ENCODE results near the gene EDC3. TPM values are rescaled to one million over a fixed set of nuclear protein-coding genes. Genes with fewer than 3 reads are reported as not detected.

EDC3 gene
- total RNA-seq, 1 experiment from 2014 or later, result 62.0 TPM

- no peaks in the 10 kb centered on the region for H3K4me1 Mint-ChIP-seq (ENCODE audit: low read depth, unreplicated experiment)
- Histone ChIP-seq H3K9me3 (no peaks in the 10 kb centered on the region), H3K27me3 (replicated peaks; ENCODE audit: control insufficient read depth, insufficient read depth, low read length) (no peaks in the 10 kb centered on the region), H3K36me3 (ENCODE audit: control insufficient read depth, insufficient read depth, low read length) (no peaks in the 10 kb centered on the region), H3K4me1 (peaks cover 9% of the 10 kb centered on the region; the same call in 1 of the 2 replicates), H3K4me3 (ENCODE audit: low read depth, low read length) (peak overlapping the region; percentile 94)
- no peaks in the 10 kb centered on the region for H3K27me3 Mint-ChIP-seq (ENCODE audit: insufficient read depth, unreplicated experiment)
- peak overlapping the region; percentile 86 for H3K4me3 Mint-ChIP-seq (ENCODE audit: unreplicated experiment)
- intact Hi-C loops (cut with micrococcal nuclease; ENCODE audit: unreplicated experiment), result loop anchor here (2.0 to 5.0 kb wide), 3 partner anchors 16 to 243 kb away; partner anchors contain the start of gene ARID3B
- CTCF ChIA-PET, result interaction anchor here (1.2 to 1.3 kb wide), 2 partner anchors 16 to 17 kb away, joined by 4 to 5 read pairs; no protein-coding TSS in a partner anchor
- H3K36me3 Mint-ChIP-seq (ENCODE audit: insufficient read depth, unreplicated experiment), result peaks cover 24% of the 10 kb centered on the region
- peak overlapping the region; percentile 82 for H3K27ac Mint-ChIP-seq (ENCODE audit: unreplicated experiment)
- BruUV-seq (replicated peaks), result TSS peak; percentile 86
- DNase-seq, result peak; percentile 62 to 80
- H3K9me3 Mint-ChIP-seq (ENCODE audit: unreplicated experiment), result no peaks in the 10 kb centered on the region
- POLR2A ChIA-PET, result interaction anchor here (0.5 to 1.8 kb wide), 5 partner anchors 16 to 89 kb away, joined by 3 to 8 read pairs (median 6); partner anchors contain the start of gene ARID3B
- no peak for TF ChIP-seq CTCF (IDR thresholded peaks at IDR 0.05; ENCODE audit: insufficient read depth in 1 of 2, low read depth in 1 of 2, low read length in 1 of 2, severe bottlenecking in 1 of 2, unreplicated experiment in 1 of 2)
Measured at GRCh38 chr15:74614744-74615507, 80.9 kb downstream of the EDC3 start.

- Histone ChIP-seq H3K9me3 (no peaks in the 10 kb centered on the region), H3K27me3 (replicated peaks; ENCODE audit: control insufficient read depth, insufficient read depth, low read length) (no peaks in the 10 kb centered on the region), H3K4me1 (peaks cover 9% of the 10 kb centered on the region; the same call in 1 of the 2 replicates), H3K4me3 (ENCODE audit: low read depth, low read length) (peak overlapping the region; percentile 94), H3K36me3 (ENCODE audit: control insufficient read depth, insufficient read depth, low read length) (no peaks in the 10 kb centered on the region)
- Mint-ChIP-seq H3K4me1 (ENCODE audit: low read depth, unreplicated experiment) (no peaks in the 10 kb centered on the region), H3K27ac (ENCODE audit: unreplicated experiment) (no peak overlapping the region), H3K4me3 (ENCODE audit: unreplicated experiment) (peak overlapping the region; percentile 86), H3K36me3 (ENCODE audit: insufficient read depth, unreplicated experiment) (peaks cover 16% of the 10 kb centered on the region), H3K9me3 (ENCODE audit: unreplicated experiment) (no peaks in the 10 kb centered on the region), H3K27me3 (ENCODE audit: insufficient read depth, unreplicated experiment) (no peaks in the 10 kb centered on the region)
- CTCF ChIA-PET, result interaction anchor here (0.5 to 1.3 kb wide), 2 partner anchors 16 to 221 kb away, joined by 4 to 5 read pairs; no protein-coding TSS in a partner anchor
- POLR2A ChIA-PET, result interaction anchor here (0.8 kb wide), 1 partner anchor 16 kb away, joined by 6 read pairs; no protein-coding TSS in a partner anchor
- BruUV-seq (replicated peaks), result no TSS peak
- intact Hi-C loops (cut with micrococcal nuclease; ENCODE audit: unreplicated experiment), result loop anchor here (2.0 to 5.0 kb wide), 2 partner anchors 15 to 72 kb away; partner anchors contain the start of gene ARID3B
- DNase-seq, result no peak
- no peak for TF ChIP-seq CTCF (IDR thresholded peaks at IDR 0.05; ENCODE audit: insufficient read depth in 1 of 2, low read depth in 1 of 2, low read length in 1 of 2, severe bottlenecking in 1 of 2, unreplicated experiment in 1 of 2)
Measured at GRCh38 chr15:74613953-74614743, 81.7 kb downstream of the EDC3 start.

Data from Caco-2 (cell line).